Medulla oblongata (tissue), 1 donor: Measurements from ENCODE around the gene MEGF8.

Experiments
- DNase-seq: peaks from one replicate; pipeline ENCODE4 v3.0.0-alpha.2; 2015; ENCODE audit errors: extremely low spot score

MEGF8 gene

GRCh38 chr19:42303876-42304275, 21.6 kb upstream of the MEGF8 start:
- no peak for DNase-seq

- no peak for DNase-seq
Measured at GRCh38 chr19:42306646-42307045, 18.8 kb upstream of the MEGF8 start.

GRCh38 chr19:42309686-42310085, 15.7 kb upstream of the MEGF8 start:
- DNase-seq, result no peak

DNA sequence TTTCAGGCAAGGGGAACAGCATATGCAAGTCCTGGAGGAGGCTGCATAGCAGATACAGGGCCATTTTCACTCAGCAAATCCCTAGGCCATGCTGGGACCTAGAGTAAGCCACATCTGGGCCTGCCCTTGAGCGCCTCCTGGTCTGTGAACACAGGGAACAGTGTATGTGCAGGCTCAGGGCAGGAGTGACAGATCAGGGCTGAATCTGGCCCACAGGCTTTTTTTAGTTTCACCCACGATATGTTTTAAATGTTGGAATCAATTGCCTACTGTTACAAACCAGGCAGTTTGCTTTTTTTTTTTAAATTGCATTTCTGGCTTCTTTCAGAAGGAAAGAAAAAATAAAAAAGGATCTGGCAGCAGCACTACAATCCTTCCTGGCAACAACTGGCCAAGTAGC, 13.8 kb upstream of the MEGF8 start:
- DNase-seq, result no peak

- no peak for DNase-seq
Measured at GRCh38 chr19:42312370-42312769, 13.1 kb upstream of the MEGF8 start.

GRCh38 chr19:42313096-42313839, 12.2 kb upstream of the MEGF8 start, which contains the start of gene TMEM145:
Gene TMEM145, plus strand, starts transcription at chr19:42313309. Its CDS starts 68 bp downstream, at chr19:42313377.
- peak; percentile 36 for DNase-seq

GRCh38 chr19:42313840-42314755, 11.3 kb upstream of the MEGF8 start:
- DNase-seq, result no peak

- DNase-seq, result no peak
Measured at GRCh38 chr19:42315024-42315423, 10.4 kb upstream of the MEGF8 start.

DNA sequence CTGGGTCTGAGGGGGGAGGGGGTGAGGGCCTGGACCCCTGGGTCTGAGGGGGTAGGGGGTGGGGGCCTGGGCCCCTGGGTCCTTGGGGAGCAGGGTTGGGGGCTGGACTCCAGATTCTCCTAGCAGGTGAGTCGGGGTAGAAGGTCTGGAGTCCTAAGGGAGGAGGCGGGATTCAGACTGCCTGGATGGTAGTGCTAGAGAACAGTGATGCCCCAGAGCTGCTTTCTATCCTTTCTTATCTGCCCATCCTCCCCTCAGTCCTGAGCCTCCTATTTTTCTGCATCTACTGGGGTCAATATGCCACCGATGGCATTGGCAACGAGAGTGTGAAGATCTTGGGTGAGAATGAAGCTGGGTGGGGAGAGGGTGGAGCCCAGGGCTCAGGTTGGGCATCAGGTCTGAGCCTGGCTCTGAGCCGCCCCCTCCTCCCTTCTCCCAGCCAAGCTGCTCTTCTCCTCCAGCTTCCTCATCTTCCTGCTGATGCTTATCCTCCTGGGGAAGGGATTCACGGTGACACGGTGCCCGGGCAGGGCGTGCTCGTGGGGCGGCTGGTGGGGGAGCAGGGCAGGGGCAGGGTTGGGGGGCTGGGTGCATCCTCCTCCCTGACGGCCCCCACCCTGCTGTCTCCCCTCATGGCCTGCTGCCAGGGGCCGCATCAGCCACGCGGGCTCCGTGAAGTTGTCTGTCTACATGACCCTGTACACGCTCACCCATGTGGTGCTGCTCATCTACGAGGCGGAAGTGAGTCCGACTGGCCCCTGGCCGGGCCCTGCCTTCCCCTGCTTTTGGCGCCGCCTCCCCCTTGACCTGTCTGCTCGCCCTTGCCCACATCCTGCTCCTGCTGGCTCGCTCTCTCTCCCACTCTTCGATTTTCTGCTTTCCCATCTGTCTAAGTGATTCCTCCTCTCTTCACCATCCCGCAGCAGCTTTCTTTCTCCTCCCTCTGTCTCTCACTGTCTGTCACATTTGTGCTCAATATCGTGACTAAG, 8.9 kb upstream of the MEGF8 start:
- peak; percentile 19 for DNase-seq

DNA sequence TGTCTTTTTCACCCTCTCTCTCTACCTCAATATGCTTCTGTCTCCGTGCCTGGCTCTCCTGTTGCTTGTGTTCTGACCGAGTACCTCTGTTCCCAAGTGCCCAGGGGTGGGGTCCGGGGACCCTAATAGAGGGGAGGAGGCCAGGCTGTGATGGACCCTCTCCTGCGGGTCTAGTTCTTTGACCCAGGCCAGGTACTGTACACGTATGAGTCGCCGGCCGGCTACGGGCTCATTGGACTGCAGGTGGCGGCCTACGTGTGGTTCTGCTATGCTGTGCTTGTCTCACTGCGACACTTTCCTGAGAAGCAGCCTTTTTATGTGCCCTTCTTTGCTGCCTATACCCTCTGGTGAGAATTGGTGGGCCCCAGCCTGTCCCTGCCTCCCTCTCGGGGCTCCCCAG, 7.9 kb upstream of the MEGF8 start:
- no peak for DNase-seq

GRCh38 chr19:42322305-42322704, 3.1 kb upstream of the MEGF8 start:
- no peak for DNase-seq

DNA sequence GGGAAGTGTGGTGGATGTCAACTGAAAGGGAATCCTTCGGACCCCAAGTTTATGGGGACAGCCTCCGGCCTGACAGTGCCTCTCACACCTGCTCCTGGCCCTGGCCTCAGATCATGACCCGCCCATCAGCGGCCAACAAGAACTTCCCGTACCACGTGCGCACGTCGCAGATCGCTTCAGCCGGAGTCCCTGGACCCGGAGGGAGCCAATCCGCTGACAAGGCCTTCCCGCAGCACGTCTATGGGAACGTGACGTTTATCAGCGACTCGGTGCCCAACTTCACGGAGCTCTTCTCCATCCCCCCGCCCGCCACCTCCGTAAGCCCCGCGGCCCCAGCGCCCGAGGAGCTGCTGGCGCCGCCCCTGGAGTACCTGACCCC, 2.0 kb upstream of the MEGF8 start:
- DNase-seq, result no peak

DNA sequence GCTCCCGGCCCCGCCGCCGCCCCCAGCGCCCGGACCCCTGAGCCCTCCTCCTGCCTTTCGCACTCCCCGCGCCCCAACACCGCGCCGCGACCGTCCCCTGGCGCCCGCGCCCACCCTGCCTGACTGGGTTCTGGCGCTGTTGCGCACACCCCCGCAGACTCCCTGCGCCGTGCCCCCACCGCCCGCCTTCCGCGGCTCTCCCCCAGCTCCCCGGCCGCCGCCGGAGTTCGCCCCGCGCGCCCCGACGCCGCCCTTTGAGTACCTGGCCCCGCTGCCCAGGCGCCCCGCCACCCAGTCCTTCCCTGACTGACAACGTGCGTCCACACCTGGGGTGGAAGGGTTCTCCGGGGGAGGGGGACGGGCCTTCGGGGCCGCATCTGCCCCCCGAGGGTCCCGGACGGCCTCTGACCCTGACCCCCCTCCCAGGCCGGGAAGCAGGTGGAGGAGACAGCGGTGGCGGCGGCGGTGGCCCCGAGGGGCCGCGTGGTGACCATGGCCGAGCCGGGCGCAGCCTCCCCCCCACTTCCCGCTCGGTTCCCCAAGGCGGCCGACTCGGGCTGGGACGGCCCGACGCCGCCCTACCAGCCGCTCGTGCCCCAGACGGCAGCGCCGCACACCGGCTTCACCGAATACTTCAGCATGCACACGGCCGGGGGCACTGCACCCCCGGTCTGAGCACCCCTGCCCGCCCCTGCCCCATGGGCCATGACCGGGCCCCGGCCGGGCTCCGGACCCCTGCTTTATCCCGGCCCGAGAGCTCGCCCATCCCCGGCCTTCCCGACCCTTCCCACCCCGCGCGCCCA, 1.4 kb upstream of the MEGF8 start:
- no peak for DNase-seq

- DNase-seq, result no peak
Measured at GRCh38 chr19:42324655-42325307, 654 bp upstream of the MEGF8 start.

DNA sequence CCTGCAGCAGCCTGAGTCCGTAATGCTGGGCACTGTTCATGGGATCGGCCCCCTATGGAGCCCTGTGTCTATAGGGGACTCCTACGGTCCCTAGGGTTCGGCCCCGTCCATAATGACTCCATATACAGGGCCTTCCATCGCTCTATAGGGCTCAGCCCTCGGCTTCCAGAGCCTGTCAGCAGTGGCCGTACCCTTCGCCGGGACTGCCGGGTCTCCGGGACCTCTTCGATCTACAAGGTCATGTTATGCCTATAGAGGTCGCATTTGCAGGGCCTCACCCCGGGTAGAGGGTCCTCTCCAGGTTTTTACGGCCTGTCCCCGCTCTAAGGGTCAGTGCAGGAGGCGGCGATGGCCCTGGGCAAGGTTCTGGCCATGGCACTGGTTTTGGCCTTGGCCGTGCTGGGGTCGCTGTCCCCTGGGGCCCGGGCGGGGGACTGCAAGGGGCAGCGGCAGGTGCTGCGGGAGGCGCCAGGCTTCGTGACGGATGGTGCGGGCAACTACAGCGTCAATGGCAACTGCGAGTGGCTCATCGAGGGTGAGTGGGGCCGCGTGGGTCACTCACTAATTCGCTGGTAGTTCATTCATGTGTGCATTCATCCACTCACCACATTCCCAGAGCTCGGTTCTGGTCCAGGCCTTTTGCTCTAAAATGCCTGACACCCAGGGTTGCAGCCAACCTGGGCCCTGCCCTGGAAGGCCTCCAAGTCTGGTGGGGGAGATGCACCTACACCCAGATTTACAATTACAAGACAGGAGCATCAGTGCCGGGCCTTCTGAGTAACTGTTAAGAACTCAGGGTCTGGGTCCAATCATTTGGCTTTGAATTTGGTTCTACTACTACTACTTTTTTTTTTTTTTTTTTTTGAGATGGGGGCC, 699 bp downstream of the MEGF8 start:
- no peak for DNase-seq

- no peak for DNase-seq
Measured at GRCh38 chr19:42326969-42327368, 1.5 kb downstream of the MEGF8 start.

GRCh38 chr19:42327381-42327780, 1.9 kb downstream of the MEGF8 start:
- no peak for DNase-seq

- DNase-seq, result no peak
Measured at GRCh38 chr19:42328106-42328505, 2.7 kb downstream of the MEGF8 start.

DNA sequence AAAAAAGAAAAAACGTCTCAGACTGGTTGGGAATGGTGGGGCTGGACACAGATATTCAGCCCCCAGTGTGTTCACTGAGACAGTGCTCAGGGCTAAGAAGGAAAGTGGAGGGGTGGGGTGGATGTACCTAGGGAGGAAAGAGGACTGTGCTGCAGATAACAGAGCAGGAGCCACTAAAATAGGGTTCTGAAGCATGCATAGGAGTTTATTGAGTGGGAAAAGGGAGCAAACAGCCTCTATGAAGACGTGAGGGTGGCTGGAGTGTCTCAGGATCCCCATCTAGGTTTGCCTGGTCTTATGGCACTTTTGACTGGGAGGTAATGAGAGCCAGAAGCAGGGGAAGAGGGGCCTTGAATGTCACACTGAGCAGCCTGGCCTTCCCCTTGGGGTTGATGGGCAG, 3.4 kb downstream of the MEGF8 start:
- DNase-seq, result no peak
